K562 (cell line): ENCODE results near the gene ATP13A5. TPM values are rescaled to one million over a fixed set of nuclear protein-coding genes. Genes with fewer than 3 reads are reported as not detected.

Experiments used
- ATAC-seq: fragments of 200-7000 bp; cut with Tn5 transposase; 3 replicates; pipeline ENCODE4 v1.9.1; 2020; ENCODE audit warnings: moderate library complexity
- BruUV-seq: library from RNA; stranded (reverse); fragments of 400-500 nt; replicated peaks from 2 replicates; lab custom pipeline; 2021; lab: Mats Ljungman, UMichigan
- CTCF ChIA-PET: fragments of 300-600 bp; formaldehyde crosslinking; extraction: SDS; loops from one replicate; lab custom pipeline; 2021; ENCODE audit warnings: low intra/inter-chr PET ratio; lab: Yijun Ruan, JAX
- POLR2A ChIA-PET: fragments of 300-600, 350-650 bp; sonication (Branson Sonifier 250); formaldehyde crosslinking; extraction: SDS; loops from one replicate; lab custom pipeline; 2021; ENCODE audit warnings: antibody characterized with exemption, inconsistent platforms; lab: Yijun Ruan, JAX
- DNase-seq, 4 experiments: peaks; one replicate each; pipeline versions ENCODE4 v3.0.0 to v3.0.0-alpha.2; 2011 to 2018; ENCODE audit warnings: low spot score in 3 of 4, mixed read lengths in 3 of 4; ENCODE audit errors: extremely low read depth in 1 of 4
- FAIRE-seq: peaks from 2 replicates; lab custom pipeline; 2011; peaks lifted over from hg19 to GRCh38; lab: Jason Lieb, UNC
- H2AFZ ChIP-seq: 2 replicates; pipeline ENCODE4 v1.6.0; 2011; ENCODE audit warnings: low read depth, low read length, control low read depth, inconsistent platforms
- H3K27ac ChIP-seq: fragments of 200-600 bp; 3 replicates; pipeline ENCODE4 v1.8.0; 2011; ENCODE audit warnings: low read depth, mild to moderate bottlenecking, control low read depth, inconsistent platforms, low read length, moderate library complexity, mixed read lengths; ENCODE audit errors: extremely low read depth
- H3K27me3 ChIP-seq, 2 experiments: fragments of 300-600 bp in 1 of 2; 2 replicates in 1 of 2; 3 replicates in 1 of 2; pipeline versions ENCODE4 v1.6.0 to v1.8.0; 2011; ENCODE audit warnings: inconsistent platforms in 2 of 2, low read length in 2 of 2, mild to moderate bottlenecking in 1 of 2, mixed read lengths in 1 of 2, moderate library complexity in 1 of 2; ENCODE audit not compliant: control insufficient read depth in 2 of 2, insufficient read depth in 2 of 2
- H3K36me3 ChIP-seq: fragments of 300-600 bp; 3 replicates; pipeline ENCODE4 v1.8.0; 2011; ENCODE audit warnings: mild to moderate bottlenecking, low read length, inconsistent platforms; ENCODE audit not compliant: control insufficient read depth, insufficient read depth
- H3K4me1 ChIP-seq, 2 experiments: fragments of 200-600 bp in 1 of 2; replicated peaks in 1 of 2; 2 replicates in 1 of 2; 3 replicates in 1 of 2; pipeline versions ENCODE4 v1.5.1 to v1.8.0; 2011; ENCODE audit warnings: inconsistent platforms in 2 of 2, low read length in 2 of 2, mild to moderate bottlenecking in 1 of 2, mixed read lengths in 1 of 2, moderate library complexity in 1 of 2; ENCODE audit not compliant: control insufficient read depth in 2 of 2, insufficient read depth in 2 of 2
- H3K4me2 ChIP-seq: 2 replicates; pipeline ENCODE4 v1.6.1; 2011; ENCODE audit warnings: low read length, control low read depth, inconsistent platforms, mixed read lengths; ENCODE audit not compliant: insufficient read depth
- H3K4me3 ChIP-seq: fragments of 200-600 bp; sonication (generic), shearing (Covaris generic); 2 replicates; pipeline ENCODE4 v1.5.1; 2016; ENCODE audit warnings: control low read depth, inconsistent platforms
- H3K79me2 ChIP-seq: fragments of 200-600 bp; 3 replicates; pipeline ENCODE4 v1.8.0; 2011; ENCODE audit warnings: low read length, inconsistent platforms; ENCODE audit not compliant: control insufficient read depth, insufficient read depth
- H3K9ac ChIP-seq, 2 experiments: 2 replicates each; pipeline versions ENCODE4 v1.6.0 to v1.6.1; 2011; ENCODE audit warnings: low read depth in 2 of 2, low read length in 2 of 2, control low read depth in 1 of 2, inconsistent platforms in 1 of 2, mild to moderate bottlenecking in 1 of 2, mixed read lengths in 1 of 2; ENCODE audit not compliant: insufficient read depth in 1 of 2
- H3K9me1 ChIP-seq: one replicate; pipeline ENCODE4 v1.6.0; 2011; ENCODE audit warnings: inconsistent platforms, mild to moderate bottlenecking, low read length, moderate library complexity; ENCODE audit not compliant: control insufficient read depth, insufficient read depth
- H3K9me3 ChIP-seq: replicated peaks from 2 replicates; pipeline ENCODE4 v1.5.1; 2011; ENCODE audit warnings: low read depth, low read length, inconsistent platforms; ENCODE audit not compliant: control insufficient read depth, insufficient read depth
- H4K20me1 ChIP-seq: replicated peaks from 2 replicates; pipeline ENCODE4 v1.6.1; 2011; ENCODE audit warnings: low read length, inconsistent platforms, mixed read lengths; ENCODE audit not compliant: control insufficient read depth, insufficient read depth
- CREB1 ChIP-seq, 2 experiments: sonication (generic) in 1 of 2; formaldehyde crosslinking in 1 of 2; IDR thresholded peaks; 2 replicates each; pipeline versions ENCODE4 v1.6.1 to v1.8.0; 2012 to 2022; ENCODE audit warnings: inconsistent platforms in 1 of 2, mild to moderate bottlenecking in 1 of 2, missing genetic modification reagents in 1 of 2, moderate library complexity in 1 of 2
- FOS ChIP-seq: IDR thresholded peaks from 3 replicates; pipeline ENCODE4 v1.6.1; 2011; ENCODE audit not compliant: insufficient read length; ENCODE audit errors: extremely low read depth
- MBD2 ChIP-seq: sonication (generic); IDR thresholded peaks from 2 replicates; pipeline ENCODE4 v1.6.1; 2016; ENCODE audit warnings: low read depth, borderline replicate concordance
- NR2C2 ChIP-seq, 2 experiments: fragments of 200-800 bp in 1 of 2; sonication (Bioruptor generic) in 1 of 2; sonication (generic) in 1 of 2; formaldehyde crosslinking in 1 of 2; IDR thresholded peaks; 2 replicates each; pipeline versions ENCODE4 v1.6.1 to v1.8.0; 2016 to 2022; ENCODE audit warnings: mild to moderate bottlenecking in 1 of 2, missing compliant biosample characterization in 1 of 2, missing genetic modification characterization in 1 of 2, missing genetic modification reagents in 1 of 2
- PHB ChIP-seq: fragments of 250-450 bp; sonication (Bioruptor Pico); IDR thresholded peaks from 2 replicates; pipeline ENCODE4 v1.5.0; 2021
- SIN3B ChIP-seq: fragments of 450-650 bp; IDR thresholded peaks from 2 replicates; pipeline ENCODE4 v1.6.1; 2017; ENCODE audit warnings: low read depth, mild to moderate bottlenecking, moderate library complexity
- THRAP3 ChIP-seq: fragments of 450-650 bp; IDR thresholded peaks from 2 replicates; pipeline ENCODE4 v1.6.1; 2016; ENCODE audit warnings: mild to moderate bottlenecking, inconsistent platforms, borderline replicate concordance
- ZNF354B ChIP-seq: fragments of 250-450 bp; sonication (Bioruptor Pico); IDR thresholded peaks from 2 replicates; pipeline ENCODE4 v1.4.0; 2020
- WGBS: fragments of 100-300 bp; shearing (Covaris generic); methylation state at CpG from one replicate; pipeline ENCODE4 v1.1.6; 2016; ENCODE audit warnings: low coverage, mixed read lengths; ENCODE audit not compliant: insufficient coverage; ENCODE audit errors: missing lambda C conversion rate; 5-methylcytosine and 5-hydroxymethylcytosine counted together
- in situ Hi-C: fragments of 300-500 bp; cut with MboI; formaldehyde crosslinking; loops from 4 replicates; pipeline ENCODE4 v1.15.0; 2018; ENCODE audit warnings: inconsistent platforms, mixed read lengths
- intact Hi-C: fragments of 100-400 bp; cut with micrococcal nuclease; formaldehyde crosslinking; loops from 2 replicates; pipeline ENCODE4 v1.14.2; 2022
- polyA plus RNA-seq, 8 experiments: library from polyadenylated mRNA; depleted of rRNA in 4 of 8; stranded (reverse) in 5 of 8; unstranded in 3 of 8; fragments of >200 nt; fragmentation: Nextera tagmentation in 2 of 8; fragmentation: Illumina TruSeq in 1 of 8; extraction: Ambion mirVana in 2 of 8; extraction: Trizol in 1 of 8; gene quantifications; 2 replicates each; pipeline versions ENCODE4 v1.2.1 to v1.2.3, GENCODE V29; 2011 to 2014; ENCODE audit warnings: inconsistent platforms in 1 of 8, missing spikeins in 1 of 8
- total RNA-seq, 7 experiments: library from RNA; depleted of rRNA in 6 of 7; stranded (reverse); fragments of >200 nt in 6 of 7; fragmentation: Illumina TruSeq in 2 of 7; extraction: Trizol in 2 of 7; gene quantifications; 2 replicates each; pipeline versions ENCODE4 v1.2.1 to v1.2.3, GENCODE V29; 2011 to 2021; ENCODE audit warnings: low replicate concordance in 1 of 7
- TF ChIP-seq, protein P1 (sequence below), 3 experiments: fragments of 200-800 bp in 1 of 3; sonication (Bioruptor generic) in 1 of 3; sonication (generic) in 1 of 3; formaldehyde crosslinking in 1 of 3; IDR thresholded peaks; 2 replicates each; pipeline versions ENCODE4 v1.6.1 to v1.8.0; 2016 to 2022; ENCODE audit warnings: mild to moderate bottlenecking in 2 of 3, missing compliant biosample characterization in 2 of 3, missing genetic modification characterization in 2 of 3, missing genetic modification reagents in 1 of 3

ATP13A5 gene
- total and polyA plus RNA-seq, 9 of the 15 experiments (the other 6 are each of a cell fraction or from before 2014, with no cell fraction given), result not detected

DNA sequence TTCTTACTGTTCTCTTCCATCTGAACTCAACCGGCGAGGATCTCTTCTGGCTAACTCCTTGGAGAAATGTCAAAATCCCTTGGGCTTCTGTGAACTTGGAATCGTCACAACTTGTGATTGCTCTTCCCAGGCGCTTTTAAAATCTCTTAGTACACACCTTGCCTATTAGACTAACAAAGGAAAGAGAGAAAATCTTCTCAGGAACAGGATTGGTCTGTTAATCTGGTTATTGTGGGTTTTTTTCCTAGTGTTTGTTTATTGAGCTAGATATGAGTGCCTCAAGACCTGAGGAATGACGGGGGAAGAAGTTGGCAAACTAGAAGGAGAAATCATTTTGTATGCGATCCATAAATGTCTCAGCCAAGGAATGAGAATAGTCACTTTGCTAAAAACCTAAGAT, at the start of gene ATP13A5 (continued):
- TF ChIP-seq, protein P1, sequence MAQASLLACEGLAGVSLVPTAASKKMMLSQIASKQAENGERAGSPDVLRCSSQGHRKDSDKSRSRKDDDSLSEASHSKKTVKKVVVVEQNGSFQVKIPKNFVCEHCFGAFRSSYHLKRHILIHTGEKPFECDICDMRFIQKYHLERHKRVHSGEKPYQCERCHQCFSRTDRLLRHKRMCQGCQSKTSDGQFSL (CRISPR knock-in tag; IDR thresholded peaks at IDR 0.05), result no peak
- TF ChIP-seq, protein P1 (tag; IDR thresholded peaks at IDR 0.05), result no peak
- TF ChIP-seq, all 486 proteins: peak for 0

DNA sequence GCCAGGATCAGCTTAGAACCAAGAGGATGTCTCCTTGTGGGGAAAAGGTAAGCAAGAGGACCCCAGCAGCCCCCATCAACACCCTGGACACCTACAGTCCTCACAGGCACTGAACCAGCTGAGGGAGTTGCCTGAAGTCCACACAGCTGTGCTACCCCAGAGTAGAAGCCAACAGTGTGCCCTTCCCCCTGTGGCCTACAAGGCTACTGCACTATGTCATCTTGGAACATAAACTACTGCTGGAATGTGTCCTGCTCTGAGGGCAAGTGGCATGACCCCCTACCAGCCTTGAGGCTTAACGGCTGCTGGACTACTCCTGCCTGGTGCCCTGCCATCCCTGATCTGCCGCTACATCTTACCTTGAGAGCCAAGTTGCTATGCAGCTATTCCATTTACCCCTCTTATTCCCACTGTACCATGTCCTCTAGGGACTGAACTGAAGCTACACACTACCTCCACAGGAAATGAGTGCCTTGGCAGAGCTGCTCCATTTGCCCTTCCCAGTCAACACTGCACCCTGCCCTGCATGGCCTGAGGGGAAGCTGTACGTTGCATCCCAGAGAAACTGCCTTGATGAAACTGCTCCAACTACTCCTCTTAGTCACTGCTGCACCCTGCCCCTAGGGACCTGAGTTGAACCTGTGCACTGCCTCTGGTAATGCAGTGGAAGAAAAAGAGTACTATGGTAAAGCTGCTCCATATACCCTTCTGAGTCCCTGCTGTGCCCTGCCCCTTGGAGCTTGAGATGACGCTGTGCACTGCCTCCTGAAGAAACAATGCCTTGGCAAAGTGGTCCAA, 40.2 kb upstream of the ATP13A5 start:
- H3K4me2 ChIP-seq, result no peak overlapping the region
- H3K9me1 ChIP-seq, result no peaks in the 10 kb centered on the region
- H3K27ac ChIP-seq, result no peak overlapping the region
- no peaks in the 10 kb centered on the region for H4K20me1 ChIP-seq
- FAIRE-seq (no peak), DNase-seq (no peak), ATAC-seq (no peak)
- in situ Hi-C loops, result no loop called here
- 2% methylated on average over 4 of the region's 4 CpGs for WGBS
- no peak overlapping the region for H2AFZ ChIP-seq
- H3K27me3 ChIP-seq, result no peaks in the 10 kb centered on the region
- no peak for TF ChIP-seq ZNF354B
- no peak for TF ChIP-seq PHB (CRISPR knock-in tag)
- no peak for TF ChIP-seq FOS
- no peak for TF ChIP-seq THRAP3
- no peak for TF ChIP-seq NR2C2 (CRISPR knock-in tag; IDR thresholded peaks at IDR 0.05)
- no peak for TF ChIP-seq NR2C2 (tag; IDR thresholded peaks at IDR 0.05)
- no peak for TF ChIP-seq MBD2
- no peak for TF ChIP-seq SIN3B
- no peak for TF ChIP-seq CREB1 (IDR thresholded peaks at IDR 0.05)
- TF ChIP-seq CREB1 (CRISPR knock-in tag; IDR thresholded peaks at IDR 0.05), result no peak
- H3K4me1 ChIP-seq, result no peaks in the 10 kb centered on the region
- H3K36me3 ChIP-seq, result no peaks in the 10 kb centered on the region
- intact Hi-C loops, result no loop called here
- BruUV-seq, result no TSS peak
- H3K79me2 ChIP-seq, result no peaks in the 10 kb centered on the region
- no peak overlapping the region for H3K4me3 ChIP-seq
- H3K9ac ChIP-seq, result no peak overlapping the region
- no peaks in the 10 kb centered on the region for H3K9me3 ChIP-seq
- CTCF ChIA-PET, result no interaction called here
- POLR2A ChIA-PET, result no interaction called here
